Ishikawa (cell line): ENCODE measurements around the gene GTF3C1.

Experiments used
- CEBPB ChIP-seq: IDR thresholded peaks from 2 replicates; pipeline ENCODE4 v1.6.1; 2012
- CREB1 ChIP-seq: IDR thresholded peaks from 2 replicates; pipeline ENCODE4 v1.6.1; 2012; ENCODE audit warnings: low read depth
- EGR1 ChIP-seq: IDR thresholded peaks from 2 replicates; pipeline ENCODE4 v1.6.1; 2012
- EP300 ChIP-seq: IDR thresholded peaks from 2 replicates; pipeline ENCODE4 v1.6.1; 2012; ENCODE audit warnings: borderline replicate concordance
- FOXM1 ChIP-seq: IDR thresholded peaks from 2 replicates; pipeline ENCODE4 v1.6.1; 2012; ENCODE audit warnings: low read depth, borderline replicate concordance
- MAX ChIP-seq: IDR thresholded peaks from 2 replicates; pipeline ENCODE4 v1.6.1; 2012
- NFIC ChIP-seq: IDR thresholded peaks from 2 replicates; pipeline ENCODE4 v1.6.1; 2012
- RAD21 ChIP-seq: IDR thresholded peaks from 2 replicates; pipeline ENCODE4 v1.6.1; 2012; ENCODE audit warnings: low read depth
- REST ChIP-seq: IDR thresholded peaks from 2 replicates; pipeline ENCODE4 v1.6.1; 2012; ENCODE audit warnings: low read depth, mild to moderate bottlenecking
- TAF1 ChIP-seq: IDR thresholded peaks from 2 replicates; pipeline ENCODE4 v1.6.1; 2012; ENCODE audit warnings: low read depth, mild to moderate bottlenecking
- TCF12 ChIP-seq: IDR thresholded peaks from 2 replicates; pipeline ENCODE4 v1.6.1; 2012; ENCODE audit warnings: low read depth
- TEAD4 ChIP-seq: IDR thresholded peaks from 2 replicates; pipeline ENCODE4 v1.6.1; 2012
- YY1 ChIP-seq: IDR thresholded peaks from 2 replicates; pipeline ENCODE4 v1.6.1; 2012; ENCODE audit warnings: low read depth
- ZBTB7A ChIP-seq: IDR thresholded peaks from 2 replicates; pipeline ENCODE4 v1.6.1; 2012; ENCODE audit warnings: low read depth

The GTF3C1 gene

GRCh38 chr16:27432558-27432957, 117.2 kb downstream of the GTF3C1 start:
- TF ChIP-seq EGR1 (no peak), REST (no peak), ZBTB7A (no peak), NFIC (no peak)

- TF ChIP-seq TEAD4 (no peak), TAF1 (no peak), MAX (no peak), TCF12 (no peak), REST (no peak), ZBTB7A (no peak), YY1 (no peak)
Measured at GRCh38 chr16:27431773-27432532, 117.8 kb downstream of the GTF3C1 start.

GRCh38 chr16:27430923-27431484, 118.7 kb downstream of the GTF3C1 start:
- no peak for TF ChIP-seq YY1
- no peak for TF ChIP-seq EGR1
- TF ChIP-seq TCF12 = no peak
- TF ChIP-seq REST = no peak
- TF ChIP-seq TAF1 = no peak
- no peak for TF ChIP-seq CEBPB
- no peak for TF ChIP-seq FOXM1
- no peak for TF ChIP-seq EP300
- no peak for TF ChIP-seq MAX
- no peak for TF ChIP-seq CREB1
- TF ChIP-seq RAD21 = no peak
- no peak for TF ChIP-seq NFIC

GRCh38 chr16:27430512-27430911, 119.2 kb downstream of the GTF3C1 start:
- TF ChIP-seq FOXM1 (no peak), REST (no peak), NFIC (no peak), EP300 (no peak), CREB1 (no peak), TEAD4 (no peak), TAF1 (no peak), RAD21 (no peak), CEBPB (no peak), ZBTB7A (no peak)
